GM12892 (cell line): ENCODE results near the gene LOXL3.

Experiments
- DNase-seq: peaks from one replicate; pipeline ENCODE4 v3.0.0; 2011; ENCODE audit not compliant: insufficient read length
- FAIRE-seq: peaks from 2 replicates; lab custom pipeline; 2011; peaks lifted over from hg19 to GRCh38; lab: Jason Lieb, UNC
- POLR2A ChIP-seq: IDR thresholded peaks from 2 replicates; pipeline ENCODE4 v1.6.1; 2011; ENCODE audit warnings: low read depth, low read length, control low read depth
- POLR2AphosphoS5 ChIP-seq: IDR thresholded peaks from 2 replicates; pipeline ENCODE4 v1.6.1; 2011; ENCODE audit warnings: low read depth, low read length, control low read depth
- TAF1 ChIP-seq: IDR thresholded peaks from 2 replicates; pipeline ENCODE4 v1.6.1; 2011; ENCODE audit warnings: low read depth, mild to moderate bottlenecking, control low read depth, low read length, borderline replicate concordance

LOXL3 gene

DNA sequence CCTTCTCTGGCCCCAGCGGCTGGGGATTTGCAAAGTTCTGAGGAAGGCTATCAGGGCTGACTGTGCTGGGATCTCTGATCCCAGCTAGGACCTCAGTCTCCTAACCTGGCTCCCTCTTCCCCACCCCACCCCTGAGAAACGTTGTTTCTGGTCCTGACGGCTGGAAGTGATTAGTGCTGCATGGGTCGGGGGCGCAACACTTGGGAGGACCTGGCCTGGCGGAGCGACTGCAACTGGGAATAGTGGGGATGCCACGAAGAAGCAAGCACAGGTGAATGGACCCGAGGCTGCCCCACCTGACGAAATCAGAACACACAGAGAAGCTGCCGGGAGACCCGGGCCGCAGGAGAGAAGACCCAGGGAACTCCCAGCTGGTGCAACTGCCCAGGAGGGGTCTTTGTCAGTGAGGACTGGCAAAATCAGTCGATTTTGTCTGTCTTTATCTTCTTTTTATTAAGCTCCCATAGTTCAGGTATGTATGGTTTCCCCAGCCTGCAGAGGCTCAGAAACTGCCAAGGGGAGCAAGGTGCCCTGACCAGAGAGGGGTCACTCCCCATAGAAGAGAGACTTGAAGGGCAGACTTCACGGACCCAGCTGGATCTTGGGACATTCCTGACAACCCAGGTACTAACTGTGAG lies 53.7 kb downstream of the LOXL3 start:
- TF ChIP-seq POLR2AphosphoS5 (no peak), POLR2A (no peak), TAF1 (no peak)
- DNase-seq (no peak), FAIRE-seq (no peak)

DNA sequence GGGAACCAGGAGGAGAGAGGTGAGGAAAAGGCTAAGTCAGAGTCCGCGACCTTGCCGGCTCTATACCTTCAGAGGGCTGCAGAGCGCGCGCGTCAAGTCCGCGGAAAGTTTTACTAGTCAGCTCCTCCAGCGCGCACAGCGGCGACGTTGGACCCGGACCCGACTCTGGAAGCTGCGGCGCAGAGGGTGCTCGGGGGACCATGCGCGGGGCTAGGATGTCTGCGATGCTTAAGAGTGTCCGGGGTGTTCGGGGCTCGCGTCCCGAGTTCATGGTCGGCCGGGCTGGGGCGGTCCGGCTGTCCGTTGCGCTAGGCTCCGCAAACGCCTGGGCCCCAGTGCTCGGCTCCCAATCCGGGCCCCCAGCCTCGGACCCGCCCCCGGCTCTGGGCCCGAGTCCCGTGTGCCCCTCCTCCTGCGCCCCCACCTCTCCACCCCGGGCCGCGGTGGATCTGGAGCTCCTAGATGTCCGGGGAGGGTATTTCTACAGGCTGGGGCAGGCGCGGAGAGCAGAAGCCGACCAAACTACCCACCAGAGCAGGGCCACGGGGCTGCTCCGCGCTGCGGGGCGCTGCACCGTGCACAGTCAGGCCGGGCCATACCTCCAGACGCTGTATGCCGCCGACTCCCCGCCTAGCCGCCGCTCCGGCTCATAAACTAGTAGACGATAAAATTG lies 54.3 kb downstream of the LOXL3 start, which contains the start of gene LBX2:
LBX2 (minus strand) TSS at position 337 of the 673 bp plus-strand sequence; CDS start at position 271, 66 bp downstream.
- TF ChIP-seq POLR2A (no peak), TAF1 (no peak), POLR2AphosphoS5 (no peak)
- no peak for DNase-seq
- no peak for FAIRE-seq

DNA sequence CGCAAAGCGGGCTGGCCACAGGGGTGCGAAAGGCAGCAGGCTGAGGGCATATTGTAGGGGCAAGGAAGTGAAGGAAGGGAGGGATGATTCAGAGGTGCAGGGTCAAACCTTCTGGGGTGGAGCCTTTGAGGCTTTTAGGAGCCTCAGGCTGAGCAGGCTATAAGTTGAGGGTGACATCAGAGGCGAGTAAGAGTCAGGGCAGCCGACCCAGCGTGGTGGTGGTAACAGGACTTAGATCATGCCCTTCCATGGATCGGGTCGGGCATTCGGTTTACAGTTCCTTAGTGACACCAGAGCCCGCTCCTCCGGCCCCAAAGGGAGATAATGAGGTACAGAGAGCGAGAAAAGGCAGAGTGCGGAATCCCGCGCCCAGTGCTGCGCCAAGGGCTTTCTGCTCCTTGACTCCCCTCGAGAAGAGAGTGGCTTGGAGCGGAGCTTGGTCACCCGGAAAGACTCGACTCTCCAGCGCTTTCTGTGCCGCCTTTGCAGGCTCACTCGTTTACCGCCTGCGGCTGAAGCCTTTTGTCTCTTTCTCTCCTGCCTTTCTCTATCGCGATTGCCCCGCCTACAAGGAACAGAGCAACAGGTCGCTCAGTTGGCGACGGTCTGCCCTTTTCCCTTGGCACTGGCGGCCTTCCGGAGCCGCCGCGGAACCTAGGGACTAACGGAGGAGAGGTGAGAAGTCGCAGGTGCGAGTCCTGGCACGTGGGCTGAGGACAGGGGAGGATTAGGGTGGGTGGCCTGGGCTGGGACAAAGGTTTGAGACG lies 55.1 kb downstream of the LOXL3 start:
- TF ChIP-seq POLR2A (no peak), POLR2AphosphoS5 (no peak), TAF1 (no peak)
- FAIRE-seq (peak; percentile 36), DNase-seq (no peak)

DNA sequence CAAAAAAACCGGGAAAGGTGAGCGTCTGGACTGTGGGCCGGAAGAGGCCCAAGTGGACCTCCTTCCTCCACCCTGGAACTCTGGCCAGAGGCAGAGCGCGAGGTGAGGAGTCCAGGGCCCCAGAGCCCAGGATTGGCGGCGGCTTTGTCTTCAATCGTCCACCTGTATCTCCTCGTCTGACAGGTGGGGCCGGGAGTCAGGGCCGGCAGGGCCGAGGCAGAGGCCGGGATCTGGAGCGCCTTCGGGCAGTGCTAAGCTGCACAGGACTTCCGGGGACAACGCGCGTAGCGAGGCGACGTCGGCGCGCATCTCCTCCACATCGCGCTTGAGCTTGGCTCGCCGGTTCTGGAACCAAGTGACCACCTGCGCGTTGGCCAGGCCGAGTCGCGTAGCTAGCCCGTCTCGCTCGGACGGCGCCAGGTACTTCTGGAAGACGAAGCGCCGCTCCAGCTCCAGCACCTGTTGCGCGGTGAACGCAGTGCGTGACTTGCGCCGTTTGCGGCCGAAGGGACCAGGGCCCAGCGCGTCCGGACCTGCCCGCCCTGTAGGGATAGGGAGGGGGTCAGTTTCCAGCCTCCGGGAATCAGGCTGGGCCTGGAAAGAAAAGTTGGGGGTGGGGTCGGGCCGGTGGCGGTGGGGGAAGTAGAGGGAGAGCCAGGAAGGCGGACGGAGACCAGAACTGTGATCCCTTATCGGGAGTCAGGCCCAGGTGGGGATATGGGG lies 55.8 kb downstream of the LOXL3 start:
- peak; percentile 61; the same call in 1 of the 2 replicates for TF ChIP-seq POLR2AphosphoS5
- peak; percentile 23; the same call in 1 of the 2 replicates for TF ChIP-seq POLR2A
- no peak for TF ChIP-seq TAF1
- DNase-seq (no peak), FAIRE-seq (no peak)

DNA sequence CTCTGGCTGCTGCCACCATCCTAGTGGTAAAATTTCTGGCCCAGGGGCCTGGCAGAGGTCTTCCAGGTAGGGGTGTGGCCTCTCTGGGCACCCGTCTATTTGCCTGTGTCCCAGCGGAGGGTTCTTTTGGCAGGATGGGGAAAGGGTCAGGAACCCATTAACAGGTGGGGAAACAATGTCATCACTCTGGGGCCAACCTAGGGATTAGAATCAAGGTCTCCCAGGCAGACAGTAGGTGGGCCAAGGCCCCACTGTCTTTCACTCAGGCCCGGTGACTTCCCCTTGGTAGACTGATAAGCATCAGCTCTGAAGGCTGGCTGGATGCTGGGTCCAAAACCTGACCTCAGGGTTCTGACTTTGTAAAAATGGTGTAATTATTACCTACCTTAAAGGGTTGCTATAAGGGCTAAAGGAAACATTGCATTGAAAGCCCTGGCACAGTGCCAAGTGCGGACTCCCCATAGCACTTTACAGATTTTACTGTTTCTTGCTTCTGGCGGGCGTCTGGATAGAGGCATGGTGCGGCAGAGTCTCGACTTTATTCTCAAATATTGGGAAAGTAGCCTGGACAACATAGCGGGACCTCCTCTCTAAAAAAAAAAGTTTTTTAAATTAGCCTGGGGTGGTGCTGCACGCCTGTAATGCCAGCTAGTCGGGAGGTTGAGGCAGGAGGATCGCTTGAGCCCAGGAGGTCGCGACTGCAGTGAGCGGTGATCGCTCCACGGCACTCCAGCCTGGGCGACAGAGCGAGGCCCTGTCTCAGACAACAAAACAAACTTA lies 56.6 kb downstream of the LOXL3 start:
- DNase-seq (no peak), FAIRE-seq (no peak)
- TF ChIP-seq TAF1 = no peak
- no peak for TF ChIP-seq POLR2AphosphoS5
- TF ChIP-seq POLR2A = no peak

DNA sequence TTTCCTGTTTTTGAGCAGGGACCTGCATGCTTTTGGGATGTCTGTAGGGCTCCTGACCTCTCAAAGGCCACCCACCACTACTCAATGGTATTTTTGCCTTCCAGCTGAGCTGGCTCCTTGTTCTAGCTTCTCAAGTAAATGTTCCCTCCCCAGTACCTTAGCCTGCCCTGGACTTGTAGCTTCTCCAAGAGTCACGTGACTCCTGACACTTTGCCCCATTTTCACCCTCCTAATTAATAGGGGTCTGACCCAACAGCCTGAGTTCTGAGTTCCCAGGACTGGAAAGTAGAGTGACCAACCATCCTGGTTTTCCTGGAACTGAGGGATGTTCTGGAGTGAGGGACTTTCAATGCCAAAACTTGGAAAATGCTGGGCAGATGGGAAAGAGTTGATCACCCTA lies 58.3 kb downstream of the LOXL3 start:
- FAIRE-seq (no peak), DNase-seq (no peak)
- TF ChIP-seq POLR2AphosphoS5 = no peak
- TF ChIP-seq POLR2A = no peak
- no peak for TF ChIP-seq TAF1

DNA sequence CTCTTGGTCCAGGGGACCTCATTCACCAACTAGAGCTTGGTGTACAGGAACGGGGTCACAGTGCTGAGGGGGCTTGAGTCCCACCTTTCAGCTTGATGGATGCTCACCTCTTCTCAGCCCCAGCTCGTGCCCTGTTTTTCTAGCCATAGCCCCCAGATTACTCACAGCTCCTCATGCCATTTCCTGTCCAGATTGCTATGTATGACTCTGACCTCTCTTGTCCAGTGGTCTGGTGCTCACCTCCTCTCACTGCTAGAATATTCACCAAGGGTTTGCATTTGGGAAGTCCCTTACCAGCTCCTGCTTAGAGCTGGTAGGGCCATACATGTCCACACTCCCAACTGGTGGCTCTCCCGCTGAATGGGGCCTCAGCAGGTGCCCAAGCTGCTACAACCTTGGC lies 60.2 kb downstream of the LOXL3 start:
- DNase-seq (no peak), FAIRE-seq (no peak)
- TF ChIP-seq POLR2AphosphoS5 = no peak
- no peak for TF ChIP-seq TAF1
- TF ChIP-seq POLR2A = no peak

DNA sequence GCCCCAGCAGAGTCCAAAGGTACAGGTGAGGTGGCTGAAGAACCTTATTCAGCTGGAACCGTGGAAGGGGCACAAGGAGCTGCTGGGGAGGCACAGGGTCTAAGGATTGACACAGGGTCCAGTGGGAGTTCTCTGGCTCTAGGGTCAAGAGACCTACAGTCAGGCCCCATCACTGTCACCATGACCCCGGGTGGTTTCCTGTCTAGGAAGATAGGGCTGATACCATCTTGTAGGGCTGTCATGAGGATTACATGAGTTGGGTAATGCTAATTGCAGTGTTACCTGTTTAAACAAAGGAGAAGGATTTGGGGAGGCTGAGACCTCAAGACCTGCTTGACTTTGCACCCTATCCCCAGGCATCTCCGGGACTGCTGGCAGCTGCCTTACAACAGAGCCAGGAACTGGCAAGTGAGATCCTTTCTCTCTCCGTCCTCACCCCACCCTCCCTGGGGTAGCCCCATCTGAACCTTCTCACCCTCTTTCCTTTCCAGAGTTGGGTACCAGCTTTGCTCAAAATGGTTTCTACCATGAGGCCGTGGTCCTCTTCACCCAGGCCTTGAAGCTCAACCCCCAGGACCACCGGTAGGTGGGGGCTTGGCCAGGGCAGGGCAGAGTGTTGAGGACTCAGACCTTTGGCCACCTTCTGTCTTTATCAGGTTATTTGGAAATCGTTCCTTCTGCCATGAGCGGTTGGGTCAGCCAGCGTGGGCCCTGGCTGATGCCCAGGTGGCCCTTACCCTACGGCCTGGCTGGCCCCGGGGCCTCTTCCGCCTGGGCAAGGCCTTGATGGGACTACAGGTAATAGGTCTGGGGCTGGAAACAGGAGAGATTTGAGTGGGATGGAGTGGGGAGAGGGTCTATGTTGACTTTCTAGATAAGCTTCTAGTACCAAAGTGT lies 61.8 kb downstream of the LOXL3 start:
- no peak for FAIRE-seq
- DNase-seq = no peak
- TF ChIP-seq POLR2A (no peak), POLR2AphosphoS5 (no peak), TAF1 (no peak)

DNA sequence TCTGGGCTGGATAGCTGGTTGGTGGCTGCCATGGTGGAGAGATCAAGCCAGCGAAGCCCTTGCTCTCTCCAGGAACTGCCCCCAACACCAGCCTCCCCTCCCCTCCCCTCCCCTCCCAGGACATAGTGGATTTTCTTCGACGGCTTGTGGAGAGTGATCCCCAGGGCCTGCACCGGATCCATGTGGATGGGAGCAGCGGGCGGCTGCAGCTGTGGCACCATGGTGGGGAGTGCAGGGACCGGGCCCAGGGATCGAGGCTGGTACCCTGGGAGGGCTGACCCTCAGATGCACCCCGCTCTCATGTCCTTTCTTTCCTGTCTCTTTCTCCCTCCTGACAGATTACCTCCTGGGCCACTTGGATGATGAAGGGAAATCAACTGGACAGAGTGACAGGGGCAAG lies 63.8 kb downstream of the LOXL3 start:
- DNase-seq = no peak
- FAIRE-seq = no peak

More for the DNA sequence above, 63.8 kb downstream of the LOXL3 start:
- TF ChIP-seq TAF1 (no peak), POLR2AphosphoS5 (no peak), POLR2A (no peak)
